SK-N-SH treated with all-trans-retinoic acid at 6 μM for 48 hours (cell line): ENCODE data around the gene ITGB7.

Experiments
- BACH2 ChIP-seq: fragments of 250-450 bp; sonication (Bioruptor Pico); IDR thresholded peaks from 2 replicates; pipeline ENCODE4 v1.9.0; 2021; ENCODE audit warnings: mild to moderate bottlenecking, borderline replicate concordance
- OSR1 ChIP-seq: fragments of 250-450 bp; sonication (Bioruptor Pico); IDR thresholded peaks from 2 replicates; pipeline ENCODE4 v1.8.0; 2022; ENCODE audit warnings: moderate library complexity, mild to moderate bottlenecking, inconsistent platforms
- PATZ1 ChIP-seq: fragments of 250-450 bp; sonication (Bioruptor Pico); IDR thresholded peaks from 2 replicates; pipeline ENCODE4 v1.8.0; 2020; ENCODE audit warnings: mild to moderate bottlenecking, moderate library complexity, borderline replicate concordance
- ZNF8 ChIP-seq: fragments of 450-650 bp; formaldehyde crosslinking; IDR thresholded peaks from 2 replicates; pipeline ENCODE4 v1.5.0; 2020; ENCODE audit warnings: mild to moderate bottlenecking, moderate library complexity

GRCh38 chr12:53147653-53148052, 59.4 kb downstream of the ITGB7 start:
- TF ChIP-seq ZNF8 (CRISPR knock-in tag) (no peak), OSR1 (CRISPR knock-in tag) (no peak), BACH2 (CRISPR knock-in tag) (no peak), PATZ1 (CRISPR knock-in tag) (no peak)
